HepG2 (cell line): Measurements from ENCODE around the gene ATP7B. TPM values are rescaled to one million over a fixed set of nuclear protein-coding genes. Genes with fewer than 3 reads are reported as not detected.

Experiments used
- CBFB ChIP-seq: sonication (generic); formaldehyde crosslinking; IDR thresholded peaks from 2 replicates; pipeline ENCODE4 v1.4.0; 2020; ENCODE audit warnings: missing genetic modification reagents
- GATAD2A ChIP-seq: IDR thresholded peaks from 2 replicates; pipeline ENCODE4 v1.6.1; 2016
- PCBP2 ChIP-seq: fragments of 200-400 bp; formaldehyde crosslinking; optimal IDR thresholded peaks from 2 replicates; pipeline ENCODE3; 2018; ENCODE audit warnings: low read length, low read depth; ENCODE audit not compliant: poor library complexity, severe bottlenecking
- POGZ ChIP-seq: sonication (generic); formaldehyde crosslinking; IDR thresholded peaks from 2 replicates; pipeline ENCODE4 v1.4.0; 2020; ENCODE audit warnings: mild to moderate bottlenecking, missing genetic modification reagents
- RXRB ChIP-seq: IDR thresholded peaks from 2 replicates; pipeline ENCODE4 v1.6.1; 2016; ENCODE audit warnings: borderline replicate concordance, missing genetic modification reagents, missing compliant biosample characterization
- SOX6 ChIP-seq, 2 experiments: fragments of 450-650 bp in 1 of 2; sonication (generic) in 1 of 2; formaldehyde crosslinking in 1 of 2; IDR thresholded peaks; 2 replicates each; pipeline versions ENCODE4 v1.4.0 to v1.6.1; 2017 to 2020; ENCODE audit warnings: antibody characterized with exemption in 1 of 2, mild to moderate bottlenecking in 1 of 2, missing genetic modification reagents in 1 of 2
- ZNF7 ChIP-seq: IDR thresholded peaks from 2 replicates; pipeline ENCODE4 v1.6.1; 2016; ENCODE audit warnings: missing biosample characterization, missing genetic modification reagents
- ZNF83 ChIP-seq: sonication (generic); formaldehyde crosslinking; IDR thresholded peaks from 2 replicates; pipeline ENCODE4 v1.4.0; 2020; ENCODE audit warnings: missing genetic modification reagents, mild to moderate bottlenecking, borderline replicate concordance
- polyA plus RNA-seq, 8 experiments: library from polyadenylated mRNA; depleted of rRNA in 3 of 8; stranded (reverse) in 7 of 8; unstranded in 1 of 8; fragments of >200 nt; fragmentation: Illumina TruSeq in 4 of 8; extraction: Trizol in 4 of 8; gene quantifications; 2 replicates each; pipeline versions ENCODE4 v1.2.1 to v1.2.3, GENCODE V29; 2011 to 2016; ENCODE audit warnings: low read depth in 4 of 8, missing spikeins in 1 of 8, mixed read lengths in 1 of 8; ENCODE audit not compliant: insufficient read depth in 1 of 8
- total RNA-seq, 5 experiments: library from RNA; depleted of rRNA; stranded (reverse); fragments of >200 nt; fragmentation: Illumina TruSeq; extraction: Trizol; gene quantifications; 2 replicates each; pipeline ENCODE4 v1.2.3, GENCODE V29; 2016; ENCODE audit warnings: low read depth in 1 of 5
- TF ChIP-seq, protein P1 (sequence below): IDR thresholded peaks from 2 replicates; pipeline ENCODE4 v1.6.1; 2016; ENCODE audit warnings: low read depth
- TF ChIP-seq, protein P2 (sequence below): sonication (generic); formaldehyde crosslinking; conservative IDR thresholded peaks from 2 replicates; pipeline ENCODE4 v1.4.0; 2020; ENCODE audit warnings: mild to moderate bottlenecking, missing genetic modification reagents, moderate library complexity
- TF ChIP-seq, protein P3 (sequence below), 2 experiments: sonication (generic) in 1 of 2; formaldehyde crosslinking in 1 of 2; IDR thresholded peaks; 2 replicates each; pipeline versions ENCODE4 v1.4.0 to v1.6.1; 2016 to 2020; ENCODE audit warnings: borderline replicate concordance in 1 of 2, low read depth in 1 of 2, mild to moderate bottlenecking in 1 of 2, missing genetic modification reagents in 1 of 2
- TF ChIP-seq, protein P4 (sequence below): IDR thresholded peaks from 2 replicates; pipeline ENCODE4 v1.4.0; 2020; ENCODE audit warnings: mild to moderate bottlenecking, missing genetic modification reagents

Gene ATP7B
- total and polyA plus RNA-seq, 2 of the 13 experiments (the other 11 are each of a cell fraction or from before 2014, with no cell fraction given): 31.8 to 57.4 TPM

DNA sequence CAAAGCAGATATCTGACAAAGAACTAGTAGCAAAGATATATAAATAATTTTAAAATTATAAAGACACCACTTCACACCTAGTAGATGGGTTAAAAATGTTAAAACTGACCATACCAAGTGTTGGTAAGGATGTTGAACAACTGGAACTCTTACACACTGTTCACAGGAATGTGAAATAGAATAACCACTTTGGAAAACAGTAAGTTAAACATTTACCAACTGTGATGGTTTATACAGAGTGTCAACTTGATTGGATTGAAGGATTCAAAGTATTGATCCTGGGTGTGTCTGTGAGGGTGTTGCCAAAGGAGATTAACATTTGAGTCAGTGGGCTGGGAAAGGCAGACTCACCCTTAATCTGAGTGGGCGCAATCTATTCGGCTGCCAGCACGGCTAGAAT lies 32.4 kb upstream of the ATP7B start (continued):
- TF ChIP-seq, protein P1, sequence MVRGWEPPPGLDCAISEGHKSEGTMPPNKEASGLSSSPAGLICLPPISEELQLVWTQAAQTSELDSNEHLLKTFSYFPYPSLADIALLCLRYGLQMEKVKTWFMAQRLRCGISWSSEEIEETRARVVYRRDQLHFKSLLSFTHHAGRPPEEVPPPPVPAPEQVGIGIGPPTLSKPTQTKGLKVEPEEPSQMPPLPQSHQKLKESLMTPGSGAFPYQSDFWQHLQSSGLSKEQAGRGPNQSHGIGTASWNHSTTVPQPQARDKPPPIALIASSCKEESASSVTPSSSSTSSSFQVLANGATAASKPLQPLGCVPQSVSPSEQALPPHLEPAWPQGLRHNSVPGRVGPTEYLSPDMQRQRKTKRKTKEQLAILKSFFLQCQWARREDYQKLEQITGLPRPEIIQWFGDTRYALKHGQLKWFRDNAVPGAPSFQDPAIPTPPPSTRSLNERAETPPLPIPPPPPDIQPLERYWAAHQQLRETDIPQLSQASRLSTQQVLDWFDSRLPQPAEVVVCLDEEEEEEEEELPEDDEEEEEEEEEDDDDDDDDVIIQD (CRISPR knock-in tag): peak; percentile 56; the same call in 1 of the 2 replicates
- TF ChIP-seq, protein P2, sequence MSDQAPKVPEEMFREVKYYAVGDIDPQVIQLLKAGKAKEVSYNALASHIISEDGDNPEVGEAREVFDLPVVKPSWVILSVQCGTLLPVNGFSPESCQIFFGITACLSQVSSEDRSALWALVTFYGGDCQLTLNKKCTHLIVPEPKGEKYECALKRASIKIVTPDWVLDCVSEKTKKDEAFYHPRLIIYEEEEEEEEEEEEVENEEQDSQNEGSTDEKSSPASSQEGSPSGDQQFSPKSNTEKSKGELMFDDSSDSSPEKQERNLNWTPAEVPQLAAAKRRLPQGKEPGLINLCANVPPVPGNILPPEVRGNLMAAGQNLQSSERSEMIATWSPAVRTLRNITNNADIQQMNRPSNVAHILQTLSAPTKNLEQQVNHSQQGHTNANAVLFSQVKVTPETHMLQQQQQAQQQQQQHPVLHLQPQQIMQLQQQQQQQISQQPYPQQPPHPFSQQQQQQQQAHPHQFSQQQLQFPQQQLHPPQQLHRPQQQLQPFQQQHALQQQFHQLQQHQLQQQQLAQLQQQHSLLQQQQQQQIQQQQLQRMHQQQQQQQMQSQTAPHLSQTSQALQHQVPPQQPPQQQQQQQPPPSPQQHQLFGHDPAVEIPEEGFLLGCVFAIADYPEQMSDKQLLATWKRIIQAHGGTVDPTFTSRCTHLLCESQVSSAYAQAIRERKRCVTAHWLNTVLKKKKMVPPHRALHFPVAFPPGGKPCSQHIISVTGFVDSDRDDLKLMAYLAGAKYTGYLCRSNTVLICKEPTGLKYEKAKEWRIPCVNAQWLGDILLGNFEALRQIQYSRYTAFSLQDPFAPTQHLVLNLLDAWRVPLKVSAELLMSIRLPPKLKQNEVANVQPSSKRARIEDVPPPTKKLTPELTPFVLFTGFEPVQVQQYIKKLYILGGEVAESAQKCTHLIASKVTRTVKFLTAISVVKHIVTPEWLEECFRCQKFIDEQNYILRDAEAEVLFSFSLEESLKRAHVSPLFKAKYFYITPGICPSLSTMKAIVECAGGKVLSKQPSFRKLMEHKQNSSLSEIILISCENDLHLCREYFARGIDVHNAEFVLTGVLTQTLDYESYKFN (CRISPR knock-in tag): no peak; the same call in 1 of the 2 replicates
- TF ChIP-seq CBFB (no peak), SOX6 (IDR thresholded peaks at IDR 0.05) (no peak), SOX6 (CRISPR knock-in tag; IDR thresholded peaks at IDR 0.05) (peak; percentile 31; the same call in 1 of the 2 replicates), GATAD2A (CRISPR knock-in tag) (peak; percentile 41), ZNF7 (CRISPR knock-in tag) (peak; percentile 99), POGZ (0 out of 2 replicates have a peak, but pooled peaks have one; percentile 33), ZNF83 (CRISPR knock-in tag) (no peak), RXRB (CRISPR knock-in tag) (no peak), PCBP2 (no peak)
- TF ChIP-seq, protein P3, sequence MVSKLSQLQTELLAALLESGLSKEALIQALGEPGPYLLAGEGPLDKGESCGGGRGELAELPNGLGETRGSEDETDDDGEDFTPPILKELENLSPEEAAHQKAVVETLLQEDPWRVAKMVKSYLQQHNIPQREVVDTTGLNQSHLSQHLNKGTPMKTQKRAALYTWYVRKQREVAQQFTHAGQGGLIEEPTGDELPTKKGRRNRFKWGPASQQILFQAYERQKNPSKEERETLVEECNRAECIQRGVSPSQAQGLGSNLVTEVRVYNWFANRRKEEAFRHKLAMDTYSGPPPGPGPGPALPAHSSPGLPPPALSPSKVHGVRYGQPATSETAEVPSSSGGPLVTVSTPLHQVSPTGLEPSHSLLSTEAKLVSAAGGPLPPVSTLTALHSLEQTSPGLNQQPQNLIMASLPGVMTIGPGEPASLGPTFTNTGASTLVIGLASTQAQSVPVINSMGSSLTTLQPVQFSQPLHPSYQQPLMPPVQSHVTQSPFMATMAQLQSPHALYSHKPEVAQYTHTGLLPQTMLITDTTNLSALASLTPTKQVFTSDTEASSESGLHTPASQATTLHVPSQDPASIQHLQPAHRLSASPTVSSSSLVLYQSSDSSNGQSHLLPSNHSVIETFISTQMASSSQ (IDR thresholded peaks at IDR 0.05; ENCODE audit: low read depth): peak; percentile 84
- TF ChIP-seq, protein P3 (CRISPR knock-in tag; IDR thresholded peaks at IDR 0.05; ENCODE audit: borderline replicate concordance): peak; percentile 62; the same call in 1 of the 2 replicates
- TF ChIP-seq, protein P4, sequence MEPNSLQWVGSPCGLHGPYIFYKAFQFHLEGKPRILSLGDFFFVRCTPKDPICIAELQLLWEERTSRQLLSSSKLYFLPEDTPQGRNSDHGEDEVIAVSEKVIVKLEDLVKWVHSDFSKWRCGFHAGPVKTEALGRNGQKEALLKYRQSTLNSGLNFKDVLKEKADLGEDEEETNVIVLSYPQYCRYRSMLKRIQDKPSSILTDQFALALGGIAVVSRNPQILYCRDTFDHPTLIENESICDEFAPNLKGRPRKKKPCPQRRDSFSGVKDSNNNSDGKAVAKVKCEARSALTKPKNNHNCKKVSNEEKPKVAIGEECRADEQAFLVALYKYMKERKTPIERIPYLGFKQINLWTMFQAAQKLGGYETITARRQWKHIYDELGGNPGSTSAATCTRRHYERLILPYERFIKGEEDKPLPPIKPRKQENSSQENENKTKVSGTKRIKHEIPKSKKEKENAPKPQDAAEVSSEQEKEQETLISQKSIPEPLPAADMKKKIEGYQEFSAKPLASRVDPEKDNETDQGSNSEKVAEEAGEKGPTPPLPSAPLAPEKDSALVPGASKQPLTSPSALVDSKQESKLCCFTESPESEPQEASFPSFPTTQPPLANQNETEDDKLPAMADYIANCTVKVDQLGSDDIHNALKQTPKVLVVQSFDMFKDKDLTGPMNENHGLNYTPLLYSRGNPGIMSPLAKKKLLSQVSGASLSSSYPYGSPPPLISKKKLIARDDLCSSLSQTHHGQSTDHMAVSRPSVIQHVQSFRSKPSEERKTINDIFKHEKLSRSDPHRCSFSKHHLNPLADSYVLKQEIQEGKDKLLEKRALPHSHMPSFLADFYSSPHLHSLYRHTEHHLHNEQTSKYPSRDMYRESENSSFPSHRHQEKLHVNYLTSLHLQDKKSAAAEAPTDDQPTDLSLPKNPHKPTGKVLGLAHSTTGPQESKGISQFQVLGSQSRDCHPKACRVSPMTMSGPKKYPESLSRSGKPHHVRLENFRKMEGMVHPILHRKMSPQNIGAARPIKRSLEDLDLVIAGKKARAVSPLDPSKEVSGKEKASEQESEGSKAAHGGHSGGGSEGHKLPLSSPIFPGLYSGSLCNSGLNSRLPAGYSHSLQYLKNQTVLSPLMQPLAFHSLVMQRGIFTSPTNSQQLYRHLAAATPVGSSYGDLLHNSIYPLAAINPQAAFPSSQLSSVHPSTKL (CRISPR knock-in tag): peak; percentile 51; the same call in 1 of the 2 replicates
